Measurements from ENCODE around the gene WSB2. TPM values are rescaled to one million over a fixed set of nuclear protein-coding genes. Genes with fewer than 3 reads are reported as not detected.

WSB2 gene
- polyA plus RNA-seq, 1 donor (not counting 4 experiments of a cell fraction or from before 2014, with no cell fraction given): 84.0 TPM

DNA sequence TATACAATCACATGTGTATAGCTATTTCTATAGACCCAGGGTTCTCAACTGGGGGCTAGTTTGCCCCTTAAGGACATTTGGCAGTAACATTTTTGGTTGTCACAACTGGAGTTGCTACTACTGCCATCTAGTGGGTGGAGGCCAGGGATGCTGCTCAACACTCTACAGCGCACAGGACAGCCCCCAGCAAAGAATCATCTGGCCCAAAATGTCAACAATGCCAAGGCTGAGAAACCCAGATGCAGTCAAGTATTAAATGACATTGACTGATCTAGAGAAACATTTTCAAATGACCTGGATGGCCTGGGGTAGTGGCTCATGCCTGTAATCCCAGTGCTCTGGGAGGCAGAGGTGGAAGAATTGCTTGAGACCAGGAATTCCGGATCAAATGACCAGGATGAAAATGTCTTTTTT, 5.8 kb downstream of the WSB2 start:
- dilution Hi-C loops (cut with MboI; ENCODE audit: extremely low pct_ligation_motif_present, low sequenced_read_pairs): no loop called here
- no peaks in the 10 kb centered on the region for H3K9me3 ChIP-seq (ENCODE audit: control insufficient read depth, low read depth, low read length)
- H3K4me1 ChIP-seq (ENCODE audit: control insufficient read depth, extremely low read depth, insufficient read depth, low read length): peaks cover 27% of the 10 kb centered on the region
- peaks cover 3% of the 10 kb centered on the region in 2 experiments for H3K36me3 ChIP-seq (ENCODE audit: control insufficient read depth in 2 of 2, extremely low read depth in 1 of 2, insufficient read depth in 2 of 2, low read length in 2 of 2)
- H3K79me2 ChIP-seq (ENCODE audit: control insufficient read depth, insufficient read depth, low read length): peaks cover 44% of the 10 kb centered on the region
- H3K9ac ChIP-seq (ENCODE audit: control insufficient read depth, extremely low read depth, insufficient read depth, low read length): no peak overlapping the region
- H3K27ac ChIP-seq (ENCODE audit: control insufficient read depth, insufficient read depth, low read length): no peak overlapping the region
- H3K4me2 ChIP-seq (ENCODE audit: control insufficient read depth, extremely low read depth, insufficient read depth, low read depth, low read length): no peak overlapping the region
- no peaks in the 10 kb centered on the region for H3K27me3 ChIP-seq (ENCODE audit: control insufficient read depth, extremely low read depth, insufficient read depth, low read length)
- no peak overlapping the region for H2AFZ ChIP-seq (ENCODE audit: control insufficient read depth, low read length)
- FAIRE-seq (no peak), DNase-seq (ENCODE audit: low read depth, low spot score) (no peak)
- no peaks in the 10 kb centered on the region for H3K9me1 ChIP-seq (ENCODE audit: control insufficient read depth, extremely low read depth, insufficient read depth, low read length)
- no peaks in the 10 kb centered on the region for H4K20me1 ChIP-seq (ENCODE audit: control insufficient read depth, extremely low read depth, insufficient read depth, low read length)
- no peak for TF ChIP-seq EZH2 (IDR thresholded peaks at IDR 0.05; ENCODE audit: low read length)
- TF ChIP-seq, protein P1, sequence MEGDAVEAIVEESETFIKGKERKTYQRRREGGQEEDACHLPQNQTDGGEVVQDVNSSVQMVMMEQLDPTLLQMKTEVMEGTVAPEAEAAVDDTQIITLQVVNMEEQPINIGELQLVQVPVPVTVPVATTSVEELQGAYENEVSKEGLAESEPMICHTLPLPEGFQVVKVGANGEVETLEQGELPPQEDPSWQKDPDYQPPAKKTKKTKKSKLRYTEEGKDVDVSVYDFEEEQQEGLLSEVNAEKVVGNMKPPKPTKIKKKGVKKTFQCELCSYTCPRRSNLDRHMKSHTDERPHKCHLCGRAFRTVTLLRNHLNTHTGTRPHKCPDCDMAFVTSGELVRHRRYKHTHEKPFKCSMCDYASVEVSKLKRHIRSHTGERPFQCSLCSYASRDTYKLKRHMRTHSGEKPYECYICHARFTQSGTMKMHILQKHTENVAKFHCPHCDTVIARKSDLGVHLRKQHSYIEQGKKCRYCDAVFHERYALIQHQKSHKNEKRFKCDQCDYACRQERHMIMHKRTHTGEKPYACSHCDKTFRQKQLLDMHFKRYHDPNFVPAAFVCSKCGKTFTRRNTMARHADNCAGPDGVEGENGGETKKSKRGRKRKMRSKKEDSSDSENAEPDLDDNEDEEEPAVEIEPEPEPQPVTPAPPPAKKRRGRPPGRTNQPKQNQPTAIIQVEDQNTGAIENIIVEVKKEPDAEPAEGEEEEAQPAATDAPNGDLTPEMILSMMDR (optimal IDR thresholded peaks at IDR 0.05 in 1 of 3, IDR thresholded peaks at IDR 0.05 in 1 of 3, conservative IDR thresholded peaks at IDR 0.05 in 1 of 3; ENCODE audit: extremely low read depth in 1 of 3, insufficient read depth in 2 of 3, low read length in 3 of 3): peak; percentile 72 to 79 (median 76)
- no peak overlapping the region for H3K4me3 ChIP-seq (ENCODE audit: control insufficient read depth in 2 of 3, extremely low read depth in 1 of 3, insufficient read depth in 2 of 3, low read depth in 1 of 3, low read length in 3 of 3)

GRCh38 chr12:118053071-118053985, 7.7 kb downstream of the WSB2 start:
- Histone ChIP-seq H3K4me1 (ENCODE audit: control insufficient read depth, extremely low read depth, insufficient read depth, low read length) (peaks cover 16% of the 10 kb centered on the region), H3K9me1 (ENCODE audit: control insufficient read depth, extremely low read depth, insufficient read depth, low read length) (no peaks in the 10 kb centered on the region), H3K27me3 (ENCODE audit: control insufficient read depth, extremely low read depth, insufficient read depth, low read length) (no peaks in the 10 kb centered on the region), H3K9ac (ENCODE audit: control insufficient read depth, extremely low read depth, insufficient read depth, low read length) (peak overlapping the region; percentile 28), H3K79me2 (ENCODE audit: control insufficient read depth, insufficient read depth, low read length) (peaks cover 32% of the 10 kb centered on the region), H3K36me3 (ENCODE audit: control insufficient read depth in 2 of 2, extremely low read depth in 1 of 2, insufficient read depth in 2 of 2, low read length in 2 of 2) (peaks cover 6 to 8% of the 10 kb centered on the region in 2 experiments), H3K4me3 (ENCODE audit: control insufficient read depth in 2 of 3, extremely low read depth in 1 of 3, insufficient read depth in 2 of 3, low read depth in 1 of 3, low read length in 3 of 3) (no peak overlapping the region), H3K4me2 (ENCODE audit: control insufficient read depth, extremely low read depth, insufficient read depth, low read depth, low read length) (peak overlapping the region; percentile 19), H2AFZ (ENCODE audit: control insufficient read depth, low read length) (no peak overlapping the region), H3K9me3 (ENCODE audit: control insufficient read depth, low read depth, low read length) (no peaks in the 10 kb centered on the region), H4K20me1 (ENCODE audit: control insufficient read depth, extremely low read depth, insufficient read depth, low read length) (no peaks in the 10 kb centered on the region), H3K27ac (ENCODE audit: control insufficient read depth, insufficient read depth, low read length) (peak overlapping the region; percentile 54)
- DNase-seq (ENCODE audit: low read depth, low spot score) (no peak), FAIRE-seq (no peak)
- TF ChIP-seq, protein P1 (optimal IDR thresholded peaks at IDR 0.05 in 1 of 3, IDR thresholded peaks at IDR 0.05 in 1 of 3, conservative IDR thresholded peaks at IDR 0.05 in 1 of 3; ENCODE audit: extremely low read depth in 1 of 3, insufficient read depth in 2 of 3, low read length in 3 of 3): no peak
- TF ChIP-seq EZH2 (IDR thresholded peaks at IDR 0.05; ENCODE audit: low read length): no peak
- dilution Hi-C loops (cut with MboI; ENCODE audit: extremely low pct_ligation_motif_present, low sequenced_read_pairs): no loop called here
